ENCODE data around the gene RBM33. TPM values are rescaled to one million over a fixed set of nuclear protein-coding genes. Genes with fewer than 3 reads are reported as not detected.

The RBM33 gene
- total and polyA plus RNA-seq, 2 of the 13 experiments (the other 11 are each of a cell fraction or from before 2014, with no cell fraction given): 12.4 to 28.9 TPM

DNA sequence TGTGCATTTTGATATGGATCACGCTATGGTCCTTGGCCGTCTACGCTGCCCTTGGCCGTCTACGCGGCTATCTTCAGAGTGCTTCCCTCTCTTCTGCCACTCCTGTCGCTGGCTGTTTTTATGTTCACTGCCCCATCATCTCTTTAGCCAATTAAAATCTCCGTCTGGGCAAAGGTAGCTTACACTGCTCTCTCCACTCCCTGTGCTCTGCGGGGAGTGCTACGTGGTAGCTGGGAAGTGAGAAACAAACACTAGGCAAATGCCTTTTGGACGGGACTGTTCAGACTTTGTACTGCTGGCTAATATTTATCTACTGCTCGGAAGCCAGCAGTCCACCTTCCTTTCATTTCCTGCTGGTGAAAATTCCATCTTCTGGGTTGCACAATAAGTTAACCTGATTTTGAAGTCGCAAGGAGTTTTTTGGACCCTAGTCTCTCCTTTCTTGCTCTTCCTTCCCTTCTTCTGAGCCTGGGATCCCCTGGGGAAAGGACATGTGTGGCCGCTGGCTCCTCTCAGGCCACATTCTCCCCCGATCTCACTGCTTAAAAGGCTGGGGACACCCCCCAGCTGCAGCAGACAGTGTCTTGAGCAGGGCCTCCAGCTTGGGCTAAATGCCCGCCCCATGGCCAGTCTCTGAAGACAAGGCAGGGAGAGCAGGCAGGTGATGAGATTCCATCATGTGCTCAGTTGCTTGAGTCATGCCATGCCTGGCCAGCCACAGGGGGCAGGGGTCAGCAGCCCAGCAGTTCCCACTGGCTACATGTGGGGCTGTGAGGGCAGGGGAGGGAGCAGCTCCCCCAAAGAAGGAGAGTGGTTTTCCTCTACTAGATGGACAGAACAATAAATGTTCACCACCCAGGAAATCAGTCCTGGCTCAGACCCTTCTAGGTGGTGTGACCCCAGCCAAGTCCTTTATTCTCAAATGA lies 25.5 kb upstream of the RBM33 start (continued):
- TF ChIP-seq LRRFIP1 (CRISPR knock-in tag; conservative IDR thresholded peaks at IDR 0.05): no peak
- no peak for TF ChIP-seq TRIM24 (CRISPR knock-in tag; IDR thresholded peaks at IDR 0.05)
- 0 out of 2 replicates have a peak, but pooled peaks have one; percentile 30 for TF ChIP-seq CBFB (CRISPR knock-in tag; IDR thresholded peaks at IDR 0.05)
- peak; percentile 69; the same call in 1 of the 2 replicates for TF ChIP-seq ZMYM4 (CRISPR knock-in tag; IDR thresholded peaks at IDR 0.05)
- TF ChIP-seq ZNF572 (CRISPR knock-in tag; IDR thresholded peaks at IDR 0.05): 0 out of 2 replicates have a peak, but pooled peaks have one; percentile 18
- TF ChIP-seq ZBTB33 (CRISPR knock-in tag; IDR thresholded peaks at IDR 0.05): peak; percentile 26; the same call in 1 of the 2 replicates
- TF ChIP-seq, protein P1, sequence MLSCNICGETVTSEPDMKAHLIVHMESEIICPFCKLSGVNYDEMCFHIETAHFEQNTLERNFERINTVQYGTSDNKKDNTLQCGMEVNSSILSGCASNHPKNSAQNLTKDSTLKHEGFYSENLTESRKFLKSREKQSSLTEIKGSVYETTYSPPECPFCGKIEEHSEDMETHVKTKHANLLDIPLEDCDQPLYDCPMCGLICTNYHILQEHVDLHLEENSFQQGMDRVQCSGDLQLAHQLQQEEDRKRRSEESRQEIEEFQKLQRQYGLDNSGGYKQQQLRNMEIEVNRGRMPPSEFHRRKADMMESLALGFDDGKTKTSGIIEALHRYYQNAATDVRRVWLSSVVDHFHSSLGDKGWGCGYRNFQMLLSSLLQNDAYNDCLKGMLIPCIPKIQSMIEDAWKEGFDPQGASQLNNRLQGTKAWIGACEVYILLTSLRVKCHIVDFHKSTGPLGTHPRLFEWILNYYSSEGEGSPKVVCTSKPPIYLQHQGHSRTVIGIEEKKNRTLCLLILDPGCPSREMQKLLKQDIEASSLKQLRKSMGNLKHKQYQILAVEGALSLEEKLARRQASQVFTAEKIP (CRISPR knock-in tag; IDR thresholded peaks at IDR 0.05; ENCODE audit: borderline replicate concordance): no peak
- no peak for TF ChIP-seq ZNF577 (CRISPR knock-in tag; IDR thresholded peaks at IDR 0.05; ENCODE audit: borderline replicate concordance, low read depth)
- TF ChIP-seq, protein P2, sequence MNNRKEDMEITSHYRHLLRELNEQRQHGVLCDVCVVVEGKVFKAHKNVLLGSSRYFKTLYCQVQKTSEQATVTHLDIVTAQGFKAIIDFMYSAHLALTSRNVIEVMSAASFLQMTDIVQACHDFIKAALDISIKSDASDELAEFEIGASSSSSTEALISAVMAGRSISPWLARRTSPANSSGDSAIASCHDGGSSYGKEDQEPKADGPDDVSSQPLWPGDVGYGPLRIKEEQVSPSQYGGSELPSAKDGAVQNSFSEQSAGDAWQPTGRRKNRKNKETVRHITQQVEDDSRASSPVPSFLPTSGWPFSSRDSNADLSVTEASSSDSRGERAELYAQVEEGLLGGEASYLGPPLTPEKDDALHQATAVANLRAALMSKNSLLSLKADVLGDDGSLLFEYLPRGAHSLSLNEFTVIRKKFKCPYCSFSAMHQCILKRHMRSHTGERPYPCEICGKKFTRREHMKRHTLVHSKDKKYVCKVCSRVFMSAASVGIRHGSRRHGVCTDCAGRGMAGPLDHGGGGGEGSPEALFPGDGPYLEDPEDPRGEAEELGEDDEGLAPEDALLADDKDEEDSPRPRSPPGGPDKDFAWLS (CRISPR knock-in tag; IDR thresholded peaks at IDR 0.05; ENCODE audit: borderline replicate concordance): no peak
- TF ChIP-seq, protein P3, sequence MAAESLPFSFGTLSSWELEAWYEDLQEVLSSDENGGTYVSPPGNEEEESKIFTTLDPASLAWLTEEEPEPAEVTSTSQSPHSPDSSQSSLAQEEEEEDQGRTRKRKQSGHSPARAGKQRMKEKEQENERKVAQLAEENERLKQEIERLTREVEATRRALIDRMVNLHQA (CRISPR knock-in tag; IDR thresholded peaks at IDR 0.05): no peak
- no peak for TF ChIP-seq ZSCAN25 (CRISPR knock-in tag; IDR thresholded peaks at IDR 0.05)
- 0 out of 2 replicates have a peak, but pooled peaks have one; percentile 39 for TF ChIP-seq ATF7-NPFF (CRISPR knock-in tag; IDR thresholded peaks at IDR 0.05; ENCODE audit: low read depth)
- TF ChIP-seq, protein P4, sequence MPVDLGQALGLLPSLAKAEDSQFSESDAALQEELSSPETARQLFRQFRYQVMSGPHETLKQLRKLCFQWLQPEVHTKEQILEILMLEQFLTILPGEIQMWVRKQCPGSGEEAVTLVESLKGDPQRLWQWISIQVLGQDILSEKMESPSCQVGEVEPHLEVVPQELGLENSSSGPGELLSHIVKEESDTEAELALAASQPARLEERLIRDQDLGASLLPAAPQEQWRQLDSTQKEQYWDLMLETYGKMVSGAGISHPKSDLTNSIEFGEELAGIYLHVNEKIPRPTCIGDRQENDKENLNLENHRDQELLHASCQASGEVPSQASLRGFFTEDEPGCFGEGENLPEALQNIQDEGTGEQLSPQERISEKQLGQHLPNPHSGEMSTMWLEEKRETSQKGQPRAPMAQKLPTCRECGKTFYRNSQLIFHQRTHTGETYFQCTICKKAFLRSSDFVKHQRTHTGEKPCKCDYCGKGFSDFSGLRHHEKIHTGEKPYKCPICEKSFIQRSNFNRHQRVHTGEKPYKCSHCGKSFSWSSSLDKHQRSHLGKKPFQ (CRISPR knock-in tag; IDR thresholded peaks at IDR 0.05; ENCODE audit: insufficient replicate concordance): peak; percentile 63
- TF ChIP-seq CC2D1A (CRISPR knock-in tag; IDR thresholded peaks at IDR 0.05): no peak
- TF ChIP-seq JDP2 (CRISPR knock-in tag; IDR thresholded peaks at IDR 0.05; ENCODE audit: borderline replicate concordance): no peak
- TF ChIP-seq SRSF4 (IDR thresholded peaks at IDR 0.05; ENCODE audit: low read depth, low read length, poor library complexity, severe bottlenecking): no peak
- TF ChIP-seq FOXO1 (CRISPR knock-in tag; IDR thresholded peaks at IDR 0.05): peak; percentile 81
